WTC11 (cell line): ENCODE measurements around the gene IFIT1. TPM values are rescaled to one million over a fixed set of nuclear protein-coding genes. Genes with fewer than 3 reads are reported as not detected.

Source experiments
- ATAC-seq: fragments of 200-7000 bp; cut with Tn5 transposase; 2 replicates; pipeline ENCODE4 v1.10.0; 2021; ENCODE audit warnings: mild to moderate bottlenecking, moderate library complexity
- CTCF ChIA-PET: fragments of 300-600 bp; sonication (Branson Sonifier 250); formaldehyde crosslinking; loops from one replicate; lab custom pipeline; 2021; ENCODE audit warnings: antibody characterized with exemption; lab: Charles Lee
- POLR2A ChIA-PET: fragments of 350-600 bp; sonication (Branson Sonifier 250); formaldehyde crosslinking; loops from one replicate; lab custom pipeline; 2021; ENCODE audit warnings: antibody characterized with exemption; lab: Charles Lee
- DNase-seq: peaks from one replicate; pipeline ENCODE4 v3.0.0; 2021; ENCODE audit warnings: low spot score
- H3K27ac Mint-ChIP-seq: 2 replicates; pipeline ENCODE4 v1.8.0; 2021; ENCODE audit warnings: mixed read lengths
- H3K27me3 Mint-ChIP-seq: 2 replicates; pipeline ENCODE4 v1.8.0; 2021; ENCODE audit warnings: low read depth, mild to moderate bottlenecking, moderate library complexity, mixed read lengths
- H3K36me3 Mint-ChIP-seq: 2 replicates; pipeline ENCODE4 v1.8.0; 2021; ENCODE audit warnings: mixed read lengths
- H3K4me1 Mint-ChIP-seq: 2 replicates; pipeline ENCODE4 v1.8.0; 2022; ENCODE audit warnings: mixed read lengths
- H3K4me3 Mint-ChIP-seq: 2 replicates; pipeline ENCODE4 v1.8.0; 2021; ENCODE audit warnings: mild to moderate bottlenecking, moderate library complexity, mixed read lengths
- H3K9me3 Mint-ChIP-seq: 2 replicates; pipeline ENCODE4 v1.8.0; 2021; ENCODE audit warnings: mixed read lengths
- CREB1 ChIP-seq: sonication (generic); formaldehyde crosslinking; IDR thresholded peaks from 2 replicates; pipeline ENCODE4 v1.8.0; 2023; ENCODE audit warnings: mild to moderate bottlenecking, missing genetic modification reagents
- CTCF ChIP-seq: fragments of 200-600 bp; IDR thresholded peaks from 2 replicates; pipeline ENCODE4 v1.8.0; 2022; ENCODE audit warnings: antibody characterized with exemption
- EMX1 ChIP-seq: fragments of 250-450 bp; sonication (Bioruptor Pico); IDR thresholded peaks from 2 replicates; pipeline ENCODE4 v1.8.0; 2021; ENCODE audit warnings: mild to moderate bottlenecking
- GTF2I ChIP-seq: fragments of 250-450 bp; sonication (Bioruptor Pico); conservative IDR thresholded peaks from 2 replicates; pipeline ENCODE4 v1.4.0; 2021; ENCODE audit warnings: mild to moderate bottlenecking
- HMGXB4 ChIP-seq: sonication (generic); formaldehyde crosslinking; IDR thresholded peaks from 2 replicates; pipeline ENCODE4 v1.8.1; 2023; ENCODE audit warnings: mild to moderate bottlenecking, moderate library complexity, missing genetic modification reagents
- NFE2L1 ChIP-seq: sonication (generic); formaldehyde crosslinking; IDR thresholded peaks from 2 replicates; pipeline ENCODE4 v1.8.1; 2023; ENCODE audit warnings: missing genetic modification reagents
- TP53 ChIP-seq: sonication (generic); formaldehyde crosslinking; IDR thresholded peaks from 2 replicates; pipeline ENCODE4 v1.8.1; 2023; ENCODE audit warnings: mild to moderate bottlenecking, missing genetic modification reagents
- USF2 ChIP-seq: sonication (generic); formaldehyde crosslinking; IDR thresholded peaks from 2 replicates; pipeline ENCODE4 v1.8.1; 2023; ENCODE audit warnings: mild to moderate bottlenecking, missing genetic modification reagents, moderate library complexity
- ZNF263 ChIP-seq: sonication (generic); formaldehyde crosslinking; IDR thresholded peaks from 2 replicates; pipeline ENCODE4 v1.8.1; 2022; ENCODE audit warnings: low read depth, mild to moderate bottlenecking, moderate library complexity, missing genetic modification reagents
- ZNF416 ChIP-seq: fragments of 250-450 bp; sonication (Bioruptor Pico); IDR thresholded peaks from 2 replicates; pipeline ENCODE4 v1.9.0; 2021; ENCODE audit warnings: mild to moderate bottlenecking, inconsistent platforms
- total RNA-seq: library from RNA; stranded (reverse); gene quantifications from 3 replicates; pipeline ENCODE4 v1.2.3, GENCODE V29; 2021
- TF ChIP-seq, protein P1 (sequence below): sonication (generic); formaldehyde crosslinking; IDR thresholded peaks from 2 replicates; pipeline ENCODE4 v1.8.1; 2023; ENCODE audit warnings: mild to moderate bottlenecking, missing genetic modification reagents
- TF ChIP-seq, protein P2 (sequence below): fragments of 250-450 bp; sonication (Bioruptor Pico); IDR thresholded peaks from 2 replicates; pipeline ENCODE4 v1.9.0; 2021; ENCODE audit warnings: moderate library complexity, mild to moderate bottlenecking, inconsistent platforms, borderline replicate concordance
- TF ChIP-seq, protein P3 (sequence below): sonication (generic); formaldehyde crosslinking; IDR thresholded peaks from 2 replicates; pipeline ENCODE4 v1.8.1; 2023; ENCODE audit warnings: mild to moderate bottlenecking, missing genetic modification reagents, borderline replicate concordance
- TF ChIP-seq, protein P4 (sequence below): sonication (generic); formaldehyde crosslinking; conservative IDR thresholded peaks from 2 replicates; pipeline ENCODE4 v1.8.1; 2022; ENCODE audit warnings: mild to moderate bottlenecking, missing genetic modification reagents

IFIT1 gene
- total RNA-seq, 1 experiment from 2014 or later: 1.5 TPM

DNA sequence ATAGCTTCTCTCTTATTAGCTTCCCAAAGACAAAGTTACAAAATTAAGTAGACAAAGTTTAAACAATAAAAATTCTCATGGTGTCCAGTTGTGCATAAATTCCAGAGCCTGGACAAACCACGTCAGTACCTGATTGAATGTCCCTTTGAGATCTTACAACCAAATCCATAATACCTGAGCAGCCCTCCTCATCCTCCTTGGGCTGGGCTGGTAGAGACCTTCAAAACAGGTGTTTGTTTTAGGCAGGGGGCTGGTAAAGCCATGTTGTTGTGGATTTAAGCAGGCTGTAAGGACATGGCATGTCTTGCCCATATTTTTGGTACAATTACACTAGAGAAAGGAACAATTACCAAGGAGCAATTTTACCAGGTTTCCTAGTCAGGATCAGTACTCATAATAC lies 24.0 kb downstream of the IFIT1 start:
- H3K27ac Mint-ChIP-seq: no peak overlapping the region
- ChIA-PET POLR2A (no interaction called here), CTCF (interaction anchor here (1.0 kb wide), 1 partner anchor 24 kb away, joined by 6 read pairs; the partner anchor contains the start of gene IFIT1)
- ATAC-seq: no peak
- no peak for DNase-seq
- peaks cover 11% of the 10 kb centered on the region for H3K36me3 Mint-ChIP-seq
- TF ChIP-seq CREB1 (CRISPR knock-in tag): no peak
- TF ChIP-seq ZNF263 (CRISPR knock-in tag): no peak
- TF ChIP-seq HMGXB4 (CRISPR knock-in tag): no peak
- no peak for TF ChIP-seq EMX1 (CRISPR knock-in tag)
- no peak for TF ChIP-seq ZNF416 (CRISPR knock-in tag)
- TF ChIP-seq NFE2L1 (CRISPR knock-in tag): no peak
- TF ChIP-seq GTF2I (CRISPR knock-in tag): no peak
- no peak for TF ChIP-seq CTCF
- TF ChIP-seq, protein P1, sequence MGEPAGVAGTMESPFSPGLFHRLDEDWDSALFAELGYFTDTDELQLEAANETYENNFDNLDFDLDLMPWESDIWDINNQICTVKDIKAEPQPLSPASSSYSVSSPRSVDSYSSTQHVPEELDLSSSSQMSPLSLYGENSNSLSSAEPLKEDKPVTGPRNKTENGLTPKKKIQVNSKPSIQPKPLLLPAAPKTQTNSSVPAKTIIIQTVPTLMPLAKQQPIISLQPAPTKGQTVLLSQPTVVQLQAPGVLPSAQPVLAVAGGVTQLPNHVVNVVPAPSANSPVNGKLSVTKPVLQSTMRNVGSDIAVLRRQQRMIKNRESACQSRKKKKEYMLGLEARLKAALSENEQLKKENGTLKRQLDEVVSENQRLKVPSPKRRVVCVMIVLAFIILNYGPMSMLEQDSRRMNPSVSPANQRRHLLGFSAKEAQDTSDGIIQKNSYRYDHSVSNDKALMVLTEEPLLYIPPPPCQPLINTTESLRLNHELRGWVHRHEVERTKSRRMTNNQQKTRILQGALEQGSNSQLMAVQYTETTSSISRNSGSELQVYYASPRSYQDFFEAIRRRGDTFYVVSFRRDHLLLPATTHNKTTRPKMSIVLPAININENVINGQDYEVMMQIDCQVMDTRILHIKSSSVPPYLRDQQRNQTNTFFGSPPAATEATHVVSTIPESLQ: no peak
- TF ChIP-seq, protein P2, sequence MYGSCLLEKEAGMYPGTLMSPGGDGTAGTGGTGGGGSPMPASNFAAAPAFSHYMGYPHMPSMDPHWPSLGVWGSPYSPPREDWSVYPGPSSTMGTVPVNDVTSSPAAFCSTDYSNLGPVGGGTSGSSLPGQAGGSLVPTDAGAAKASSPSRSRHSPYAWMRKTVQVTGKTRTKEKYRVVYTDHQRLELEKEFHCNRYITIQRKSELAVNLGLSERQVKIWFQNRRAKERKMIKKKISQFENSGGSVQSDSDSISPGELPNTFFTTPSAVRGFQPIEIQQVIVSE (CRISPR knock-in tag): no peak
- TF ChIP-seq, protein P3, sequence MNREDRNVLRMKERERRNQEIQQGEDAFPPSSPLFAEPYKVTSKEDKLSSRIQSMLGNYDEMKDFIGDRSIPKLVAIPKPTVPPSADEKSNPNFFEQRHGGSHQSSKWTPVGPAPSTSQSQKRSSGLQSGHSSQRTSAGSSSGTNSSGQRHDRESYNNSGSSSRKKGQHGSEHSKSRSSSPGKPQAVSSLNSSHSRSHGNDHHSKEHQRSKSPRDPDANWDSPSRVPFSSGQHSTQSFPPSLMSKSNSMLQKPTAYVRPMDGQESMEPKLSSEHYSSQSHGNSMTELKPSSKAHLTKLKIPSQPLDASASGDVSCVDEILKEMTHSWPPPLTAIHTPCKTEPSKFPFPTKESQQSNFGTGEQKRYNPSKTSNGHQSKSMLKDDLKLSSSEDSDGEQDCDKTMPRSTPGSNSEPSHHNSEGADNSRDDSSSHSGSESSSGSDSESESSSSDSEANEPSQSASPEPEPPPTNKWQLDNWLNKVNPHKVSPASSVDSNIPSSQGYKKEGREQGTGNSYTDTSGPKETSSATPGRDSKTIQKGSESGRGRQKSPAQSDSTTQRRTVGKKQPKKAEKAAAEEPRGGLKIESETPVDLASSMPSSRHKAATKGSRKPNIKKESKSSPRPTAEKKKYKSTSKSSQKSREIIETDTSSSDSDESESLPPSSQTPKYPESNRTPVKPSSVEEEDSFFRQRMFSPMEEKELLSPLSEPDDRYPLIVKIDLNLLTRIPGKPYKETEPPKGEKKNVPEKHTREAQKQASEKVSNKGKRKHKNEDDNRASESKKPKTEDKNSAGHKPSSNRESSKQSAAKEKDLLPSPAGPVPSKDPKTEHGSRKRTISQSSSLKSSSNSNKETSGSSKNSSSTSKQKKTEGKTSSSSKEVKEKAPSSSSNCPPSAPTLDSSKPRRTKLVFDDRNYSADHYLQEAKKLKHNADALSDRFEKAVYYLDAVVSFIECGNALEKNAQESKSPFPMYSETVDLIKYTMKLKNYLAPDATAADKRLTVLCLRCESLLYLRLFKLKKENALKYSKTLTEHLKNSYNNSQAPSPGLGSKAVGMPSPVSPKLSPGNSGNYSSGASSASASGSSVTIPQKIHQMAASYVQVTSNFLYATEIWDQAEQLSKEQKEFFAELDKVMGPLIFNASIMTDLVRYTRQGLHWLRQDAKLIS (CRISPR knock-in tag): no peak
- no peak for TF ChIP-seq USF2 (CRISPR knock-in tag)
- TF ChIP-seq, protein P4, sequence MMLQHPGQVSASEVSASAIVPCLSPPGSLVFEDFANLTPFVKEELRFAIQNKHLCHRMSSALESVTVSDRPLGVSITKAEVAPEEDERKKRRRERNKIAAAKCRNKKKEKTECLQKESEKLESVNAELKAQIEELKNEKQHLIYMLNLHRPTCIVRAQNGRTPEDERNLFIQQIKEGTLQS (CRISPR knock-in tag): no peak
- TF ChIP-seq TP53 (CRISPR knock-in tag): no peak
- H3K27me3 Mint-ChIP-seq: peaks cover 27% of the 10 kb centered on the region
- peaks cover 13% of the 10 kb centered on the region for H3K9me3 Mint-ChIP-seq
- H3K4me1 Mint-ChIP-seq: peaks cover 25% of the 10 kb centered on the region
- no peak overlapping the region for H3K4me3 Mint-ChIP-seq
